ENCODE data around the gene GPR35.
"Not testable (repeated sequence)": the region's sequence is repeated elsewhere in the genome, so short reads cannot be mapped to it uniquely, and the experiment has no call there.

Gene GPR35

DNA sequence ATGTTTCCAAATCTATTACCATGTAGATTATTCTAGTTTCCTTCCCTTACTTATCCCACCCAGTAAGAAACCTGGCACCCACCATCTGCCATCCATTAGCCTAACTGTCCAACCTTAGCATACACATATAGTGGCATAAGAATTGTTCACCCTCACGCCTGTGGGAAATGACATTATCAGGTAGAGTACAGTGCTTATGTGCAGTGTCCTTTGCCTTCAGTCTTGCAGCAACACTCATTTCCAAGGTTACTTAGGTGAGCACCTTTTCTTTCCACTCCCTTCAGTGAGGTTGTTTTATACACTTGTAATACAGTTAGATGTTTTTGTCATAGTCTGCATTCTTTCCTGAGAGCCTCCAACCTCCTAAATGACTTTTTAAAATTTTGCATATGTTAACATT lies 39.3 kb downstream of the GPR35 start:
- DNase-seq: no peak

DNA sequence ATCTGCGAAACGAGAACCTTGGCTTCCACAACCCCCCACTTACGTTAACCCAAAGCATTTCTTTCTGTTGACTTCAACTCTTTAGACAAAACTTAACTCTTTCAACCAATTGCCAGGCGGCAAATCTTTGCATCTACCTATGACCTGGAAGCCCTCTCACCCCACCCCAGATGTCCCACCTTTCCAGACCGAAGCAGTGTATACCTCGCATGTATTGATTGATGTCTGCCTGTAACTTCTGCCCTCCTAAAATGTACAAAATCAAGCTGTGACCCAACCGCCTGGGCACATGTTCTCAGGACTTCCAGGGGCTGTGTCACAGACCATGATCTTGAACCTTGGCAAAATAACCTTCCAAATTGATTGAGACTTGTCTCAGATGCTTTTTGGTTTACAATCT lies 45.1 kb downstream of the GPR35 start:
- no peak for DNase-seq

GRCh38 chr2:240670950-240671349 lies 45.7 kb downstream of the GPR35 start:
- no peak for DNase-seq

DNA sequence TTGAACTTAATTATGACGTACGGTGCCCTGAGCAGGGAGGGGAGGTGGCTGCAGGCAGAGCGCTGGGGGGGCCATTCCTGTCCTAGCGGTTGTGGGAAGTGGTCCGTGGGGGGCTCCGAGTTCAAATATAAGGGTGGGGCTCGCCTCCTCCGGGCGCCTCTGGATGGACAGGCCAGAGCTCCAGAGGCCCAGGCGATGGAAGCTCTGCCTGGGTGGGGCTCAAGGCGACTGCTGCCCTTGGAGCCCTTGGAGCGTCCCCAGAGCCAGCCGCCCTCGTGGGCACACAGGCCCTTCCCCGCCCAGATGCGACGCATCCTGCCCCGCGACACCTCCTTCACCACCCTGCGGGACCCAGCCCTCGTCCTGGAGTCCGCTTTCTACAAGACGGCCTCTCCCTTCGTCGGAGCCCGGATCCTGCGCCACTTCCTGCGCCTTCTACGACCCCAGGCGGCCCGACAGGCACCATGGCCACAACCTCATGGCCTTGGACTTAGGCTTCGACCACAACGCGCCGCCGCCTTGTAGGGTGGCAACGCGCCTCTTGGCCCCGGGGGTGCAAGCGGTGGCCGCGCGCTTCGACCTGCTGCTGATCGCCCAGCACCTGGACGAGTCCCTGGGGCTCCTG lies 46.9 kb downstream of the GPR35 start:
- DNase-seq: no peak

- DNase-seq: no peak
Measured at GRCh38 chr2:240672701-240673190, 47.5 kb downstream of the GPR35 start.

GRCh38 chr2:240674461-240675184 lies 49.3 kb downstream of the GPR35 start:
- not testable (repeated sequence) for DNase-seq

DNA sequence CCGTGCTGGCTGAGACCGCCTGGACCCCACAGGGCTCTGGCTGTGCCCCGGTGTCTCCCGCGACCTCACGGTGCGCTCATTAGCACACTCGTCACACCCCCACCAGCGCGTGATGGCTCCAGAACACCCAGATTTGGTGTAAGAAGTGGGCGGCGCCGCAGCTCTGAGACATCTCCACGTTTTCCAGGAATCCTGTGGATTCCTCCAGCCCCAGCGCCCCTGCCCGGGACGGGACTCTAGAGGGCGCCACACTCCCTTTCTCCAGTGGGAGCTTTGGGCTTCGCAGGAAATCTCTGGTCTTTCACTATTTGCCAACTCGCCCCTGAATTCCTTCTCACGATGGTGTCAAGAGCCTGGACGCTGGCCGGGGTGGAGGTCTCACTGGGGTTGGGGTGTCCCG lies 50.1 kb downstream of the GPR35 start:
- not testable (repeated sequence) for DNase-seq

- DNase-seq: not testable (repeated sequence)
Measured at GRCh38 chr2:240678043-240678442, 52.8 kb downstream of the GPR35 start.

- not testable (repeated sequence) for DNase-seq
Measured at GRCh38 chr2:240678909-240679308, 53.6 kb downstream of the GPR35 start.

GRCh38 chr2:240680185-240680584 lies 54.9 kb downstream of the GPR35 start:
- DNase-seq: not testable (repeated sequence)

Data from stimulated activated CD4-positive, alpha-beta T cell treated with anti-CD3 and anti-CD28 coated beads, Interleukin-4, amount 100 ng/mL, for 24 hours (primary cell).